CD14-positive monocyte (primary cell): ENCODE results near the gene PDLIM5. TPM values are rescaled to one million over a fixed set of nuclear protein-coding genes. Genes with fewer than 3 reads are reported as not detected.

Experiments
- DNase-seq, 3 donors: peaks; one replicate each; pipeline ENCODE4 v3.0.0-alpha.2; 2011 to 2022
- H2AFZ ChIP-seq: 2 replicates; pipeline ENCODE4 v1.6.0; 2012; ENCODE audit warnings: mild to moderate bottlenecking, low read depth, low read length, inconsistent platforms; ENCODE audit not compliant: insufficient read depth, poor library complexity, severe bottlenecking
- H3K27ac ChIP-seq, 2 donors: 1 replicate in 1 of 2; 2 replicates in 1 of 2; pipeline ENCODE4 v1.5.1; 2012 to 2013; ENCODE audit warnings: low read length in 2 of 2, control low read depth in 1 of 2, inconsistent platforms in 1 of 2, low read depth in 1 of 2, mild to moderate bottlenecking in 1 of 2
- H3K27me3 ChIP-seq, 2 donors: one replicate each; pipeline versions ENCODE4 v1.6.0 to v1.6.1; 2011 to 2013; ENCODE audit warnings: low read length in 2 of 2; ENCODE audit not compliant: control insufficient read depth in 2 of 2, insufficient read depth in 2 of 2
- H3K36me3 ChIP-seq, 2 donors: replicated peaks in 1 of 2; 1 replicate in 1 of 2; 2 replicates in 1 of 2; pipeline versions ENCODE4 v1.5.1 to v1.6.1; 2012 to 2013; ENCODE audit warnings: low read length in 2 of 2, control low read depth in 1 of 2, inconsistent platforms in 1 of 2, mild to moderate bottlenecking in 1 of 2; ENCODE audit not compliant: insufficient read depth in 2 of 2, control insufficient read depth in 1 of 2
- H3K4me1 ChIP-seq, 2 donors: 1 replicate in 1 of 2; 2 replicates in 1 of 2; pipeline versions ENCODE4 v1.5.1 to v1.6.1; 2012 to 2013; ENCODE audit warnings: low read length in 2 of 2, control low read depth in 1 of 2, inconsistent platforms in 1 of 2, mild to moderate bottlenecking in 1 of 2, moderate library complexity in 1 of 2; ENCODE audit not compliant: insufficient read depth in 2 of 2, control insufficient read depth in 1 of 2
- H3K4me2 ChIP-seq: replicated peaks from 2 replicates; pipeline ENCODE3; 2012; ENCODE audit warnings: low read length, moderate library complexity, mild to moderate bottlenecking; ENCODE audit not compliant: poor library complexity, severe bottlenecking; ENCODE audit errors: extremely low read depth
- H3K4me3 ChIP-seq, 3 experiments: fragments of 200-600 bp in 1 of 3; sonication (generic) in 1 of 3; replicated peaks in 1 of 3; 1 replicate in 2 of 3; 2 replicates in 1 of 3; pipeline ENCODE4 v1.5.1; 2011 to 2013; ENCODE audit warnings: low read length in 3 of 3, mild to moderate bottlenecking in 3 of 3, control low read depth in 2 of 3, low read depth in 2 of 3, inconsistent platforms in 1 of 3, moderate library complexity in 1 of 3
- H3K79me2 ChIP-seq: 2 replicates; pipeline ENCODE4 v1.6.0; 2012; ENCODE audit warnings: mild to moderate bottlenecking, control low read depth, inconsistent platforms, low read length, moderate library complexity; ENCODE audit not compliant: insufficient read depth
- H3K9ac ChIP-seq: 2 replicates; pipeline ENCODE4 v1.6.0; 2017; ENCODE audit warnings: low read length, mild to moderate bottlenecking; ENCODE audit not compliant: insufficient read depth, poor library complexity, severe bottlenecking
- H3K9me3 ChIP-seq, 2 donors: replicated peaks in 1 of 2; 1 replicate in 1 of 2; 2 replicates in 1 of 2; pipeline versions ENCODE4 v1.5.1 to v1.6.1; 2012 to 2013; ENCODE audit warnings: low read length in 2 of 2, control low read depth in 1 of 2; ENCODE audit not compliant: control insufficient read depth in 1 of 2, insufficient read depth in 1 of 2
- H4K20me1 ChIP-seq: 2 replicates; pipeline ENCODE4 v1.6.0; 2012; ENCODE audit warnings: mild to moderate bottlenecking, low read length, control low read depth, moderate library complexity; ENCODE audit not compliant: insufficient read depth
- H3K27ac Mint-ChIP-seq, 7 donors: one replicate each; pipeline ENCODE4 v1.8.0; 2020; ENCODE audit warnings: mild to moderate bottlenecking in 7 of 7, mixed read lengths in 7 of 7, moderate library complexity in 6 of 7, inconsistent platforms in 2 of 7
- H3K27me3 Mint-ChIP-seq, 3 donors: one replicate each; pipeline ENCODE4 v1.8.0; 2021 to 2022; ENCODE audit warnings: low read depth in 3 of 3, mild to moderate bottlenecking in 3 of 3, mixed read lengths in 3 of 3, moderate library complexity in 3 of 3, inconsistent platforms in 1 of 3
- H3K36me3 Mint-ChIP-seq, 2 donors: one replicate each; pipeline ENCODE4 v1.8.0; 2020; ENCODE audit warnings: mixed read lengths in 2 of 2, inconsistent platforms in 1 of 2, mild to moderate bottlenecking in 1 of 2
- H3K4me1 Mint-ChIP-seq: one replicate; pipeline ENCODE4 v1.8.0; 2020; ENCODE audit warnings: mild to moderate bottlenecking, mixed read lengths
- H3K4me3 Mint-ChIP-seq, 2 donors: one replicate each; pipeline ENCODE4 v1.8.0; 2020; ENCODE audit warnings: mild to moderate bottlenecking in 2 of 2, mixed read lengths in 2 of 2, moderate library complexity in 1 of 2
- H3K9me3 Mint-ChIP-seq, 7 donors: one replicate each; pipeline ENCODE4 v1.8.0; 2020 to 2022; ENCODE audit warnings: mixed read lengths in 7 of 7, mild to moderate bottlenecking in 6 of 7, moderate library complexity in 6 of 7, inconsistent platforms in 2 of 7
- CTCF ChIP-seq: fragments of 200-600 bp; IDR thresholded peaks from one replicate; pipeline ENCODE4 v1.8.0; 2022; ENCODE audit warnings: antibody characterized with exemption, mild to moderate bottlenecking
- WGBS: methylation state at CpG from one replicate; pipeline ENCODE4 v1.1.5; 2013; ENCODE audit warnings: missing lambda C conversion rate; ENCODE audit not compliant: insufficient coverage; 5-methylcytosine and 5-hydroxymethylcytosine counted together
- intact Hi-C, 2 donors: fragments of 100-400 bp; cut with micrococcal nuclease; formaldehyde crosslinking; loops; one replicate each; pipeline versions ENCODE4 v1.15.0 to v1.15.1; 2023
- polyA plus RNA-seq, 3 donors: library from polyadenylated mRNA; depleted of rRNA in 1 of 3; unstranded in 2 of 3; stranded (reverse) in 1 of 3; fragments of 300-500 nt in 2 of 3; fragments of >200 nt in 1 of 3; fragmentation: Illumina TruSeq in 2 of 3; gene quantifications; 1 replicate in 2 of 3; 2 replicates in 1 of 3; pipeline ENCODE4 v1.2.3, GENCODE V29; 2012 to 2021

Gene PDLIM5
- polyA plus RNA-seq, 3 donors, result 75.3 to 105 (median 80.9) TPM

- Histone ChIP-seq H3K4me3 (no peak overlapping the region), H3K79me2 (no peaks in the 10 kb centered on the region), H3K9ac (no peak overlapping the region), H3K27ac (no peak overlapping the region), H3K4me2 (no peak overlapping the region), H3K4me1 (no peaks in the 10 kb centered on the region), H2AFZ (no peak overlapping the region), H3K9me3 (no peaks in the 10 kb centered on the region), H3K27me3 (no peaks in the 10 kb centered on the region), H4K20me1 (no peaks in the 10 kb centered on the region), H3K36me3 (peaks cover 14 to 18% of the 10 kb centered on the region in 2 donors)
- WGBS, result no CpG with 5 or more reads among the region's 2 CpGs
- no peaks in the 10 kb centered on the region for H3K4me1 Mint-ChIP-seq
- no peaks in the 10 kb centered on the region for H3K9me3 Mint-ChIP-seq
- no peaks in the 10 kb centered on the region for H3K27me3 Mint-ChIP-seq
- no peak overlapping the region for H3K4me3 Mint-ChIP-seq
- no peak for DNase-seq
- intact Hi-C loops, result no loop called here
- peaks cover 23 to 27% of the 10 kb centered on the region in 2 donors for H3K36me3 Mint-ChIP-seq
- no peak for TF ChIP-seq CTCF
- H3K27ac Mint-ChIP-seq, result no peak overlapping the region
These were observed 130.8 kb downstream of the PDLIM5 start for GRCh38 chr4:94582517-94582916.

GRCh38 chr4:94583914-94584641, 132.3 kb downstream of the PDLIM5 start:
- no peak overlapping the region for H3K4me2 ChIP-seq
- DNase-seq, result no peak

More at GRCh38 chr4:94583914-94584641, 132.3 kb downstream of the PDLIM5 start:
- H3K36me3 ChIP-seq, result peaks cover 13 to 24% of the 10 kb centered on the region in 2 donors
- H3K27ac Mint-ChIP-seq, result no peak overlapping the region
- no peaks in the 10 kb centered on the region for H4K20me1 ChIP-seq
- H3K36me3 Mint-ChIP-seq, result peaks cover 24 to 31% of the 10 kb centered on the region in 2 donors
- no peak overlapping the region for H3K27ac ChIP-seq
- no peaks in the 10 kb centered on the region for H3K9me3 ChIP-seq
- no peak overlapping the region for H3K4me3 ChIP-seq
- 100% methylated on average over 1 of the region's 3 CpGs for WGBS
- H2AFZ ChIP-seq, result no peak overlapping the region
- H3K4me3 Mint-ChIP-seq, result no peak overlapping the region
- TF ChIP-seq CTCF, result no peak
- no peaks in the 10 kb centered on the region for H3K79me2 ChIP-seq
- no peaks in the 10 kb centered on the region for H3K27me3 Mint-ChIP-seq
- no peak overlapping the region for H3K9ac ChIP-seq
- H3K4me1 Mint-ChIP-seq, result no peaks in the 10 kb centered on the region
- H3K27me3 ChIP-seq, result no peaks in the 10 kb centered on the region
- no peaks in the 10 kb centered on the region for H3K4me1 ChIP-seq
- no peaks in the 10 kb centered on the region for H3K9me3 Mint-ChIP-seq
- intact Hi-C loops, result no loop called here
